KMS-11 (cell line): Measurements from ENCODE around the gene C12orf42.

Source experiments
- H2AFZ ChIP-seq: fragments of 200-600 bp; sonication (generic); 2 replicates; pipeline ENCODE4 v1.6.1; 2016; ENCODE audit warnings: antibody characterized with exemption, mixed run types, low read depth
- H3K27ac ChIP-seq: fragments of 200-600 bp; sonication (generic); 2 replicates; pipeline ENCODE4 v1.6.1; 2016; ENCODE audit warnings: mild to moderate bottlenecking, mixed run types
- H3K27me3 ChIP-seq: fragments of 200-600 bp; sonication (generic); 2 replicates; pipeline ENCODE4 v1.6.1; 2017; ENCODE audit warnings: mild to moderate bottlenecking, low read depth, mixed run types, moderate library complexity; ENCODE audit not compliant: insufficient read depth
- H3K36me3 ChIP-seq: fragments of 200-600 bp; sonication (generic); 2 replicates; pipeline ENCODE4 v1.6.1; 2017; ENCODE audit warnings: mild to moderate bottlenecking, mixed run types; ENCODE audit not compliant: insufficient read depth
- H3K4me1 ChIP-seq: fragments of 200-600 bp; sonication (generic); 2 replicates; pipeline ENCODE4 v1.6.1; 2016; ENCODE audit warnings: mild to moderate bottlenecking, low read depth, mixed run types; ENCODE audit not compliant: poor library complexity, severe bottlenecking
- H3K4me2 ChIP-seq: fragments of 200-600 bp; sonication (generic); 2 replicates; pipeline ENCODE4 v1.7.0; 2016; ENCODE audit warnings: mild to moderate bottlenecking, mixed run types
- H3K4me3 ChIP-seq: fragments of 200-600 bp; sonication (generic); IDR thresholded peaks from 2 replicates; pipeline ENCODE4 v1.6.1; 2017; ENCODE audit warnings: low read depth, low read length, mixed read lengths; ENCODE audit not compliant: insufficient read depth
- H3K79me2 ChIP-seq: fragments of 200-600 bp; sonication (generic); 2 replicates; pipeline ENCODE4 v1.6.1; 2016; ENCODE audit warnings: low read depth, mixed run types; ENCODE audit not compliant: insufficient read depth
- H3K9ac ChIP-seq: fragments of 200-600 bp; sonication (generic); 2 replicates; pipeline ENCODE4 v1.6.1; 2016; ENCODE audit warnings: mild to moderate bottlenecking, mixed run types
- H4K20me1 ChIP-seq: fragments of 200-600 bp; sonication (generic); 2 replicates; pipeline ENCODE4 v1.6.1; 2016; ENCODE audit warnings: mild to moderate bottlenecking, mixed run types; ENCODE audit not compliant: insufficient read depth
- CTCF ChIP-seq: fragments of 200-600 bp; sonication (generic); conservative IDR thresholded peaks from 2 replicates; pipeline ENCODE4 v1.6.1; 2017; ENCODE audit warnings: low read depth, mild to moderate bottlenecking, antibody characterized with exemption, low read length, moderate library complexity, mixed read lengths

The C12orf42 gene

GRCh38 chr12:103530307-103531066 is 34.7 kb upstream of the C12orf42 start:
- H3K27me3 ChIP-seq = no peaks in the 10 kb centered on the region
- H3K36me3 ChIP-seq = no peaks in the 10 kb centered on the region
- TF ChIP-seq CTCF = no peak
- H2AFZ ChIP-seq = no peak overlapping the region
- no peak overlapping the region for H3K4me2 ChIP-seq
- no peaks in the 10 kb centered on the region for H4K20me1 ChIP-seq
- no peak overlapping the region for H3K27ac ChIP-seq
- no peaks in the 10 kb centered on the region for H3K79me2 ChIP-seq
- H3K4me3 ChIP-seq = no peak overlapping the region
- H3K9ac ChIP-seq = no peak overlapping the region
- no peaks in the 10 kb centered on the region for H3K4me1 ChIP-seq

- no peaks in the 10 kb centered on the region for H3K36me3 ChIP-seq
- H3K4me2 ChIP-seq = no peak overlapping the region
- TF ChIP-seq CTCF = no peak
- H3K27ac ChIP-seq = no peak overlapping the region
- H3K79me2 ChIP-seq = no peaks in the 10 kb centered on the region
- no peak overlapping the region for H3K4me3 ChIP-seq
- no peaks in the 10 kb centered on the region for H4K20me1 ChIP-seq
- no peaks in the 10 kb centered on the region for H3K4me1 ChIP-seq
- H3K9ac ChIP-seq = no peak overlapping the region
- no peaks in the 10 kb centered on the region for H3K27me3 ChIP-seq
- no peak overlapping the region for H2AFZ ChIP-seq
These were observed 33.5 kb upstream of the C12orf42 start for GRCh38 chr12:103529306-103529705.

GRCh38 chr12:103524238-103524875 is 28.6 kb upstream of the C12orf42 start:
- Histone ChIP-seq H3K36me3 (no peaks in the 10 kb centered on the region), H3K4me1 (no peaks in the 10 kb centered on the region), H3K4me2 (no peak overlapping the region), H3K79me2 (no peaks in the 10 kb centered on the region), H3K27me3 (no peaks in the 10 kb centered on the region), H3K27ac (no peak overlapping the region), H2AFZ (no peak overlapping the region), H3K9ac (no peak overlapping the region), H4K20me1 (no peaks in the 10 kb centered on the region), H3K4me3 (no peak overlapping the region)
- no peak for TF ChIP-seq CTCF

DNA sequence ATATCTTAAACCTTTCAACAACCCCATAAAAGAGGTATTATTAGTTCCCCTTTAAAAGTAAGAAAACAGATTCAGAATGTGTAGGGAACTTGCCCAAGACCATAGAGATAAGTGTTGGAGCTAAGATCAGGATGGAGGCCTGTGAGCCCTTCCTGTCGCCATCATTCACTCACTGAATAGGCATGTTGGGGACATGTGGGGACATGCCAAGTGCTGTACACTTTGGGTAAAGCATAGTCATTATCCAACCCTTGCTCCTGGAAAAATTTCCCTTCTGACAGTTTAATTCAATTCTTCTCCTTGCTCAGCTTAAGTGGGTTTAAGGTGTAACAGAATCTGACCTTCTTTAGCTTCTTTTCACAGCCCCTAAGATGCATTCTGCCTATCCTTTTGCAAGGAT is 28.0 kb upstream of the C12orf42 start:
- H3K9ac ChIP-seq = no peak overlapping the region
- no peak for TF ChIP-seq CTCF
- H3K4me1 ChIP-seq = no peaks in the 10 kb centered on the region
- no peak overlapping the region for H3K27ac ChIP-seq
- no peaks in the 10 kb centered on the region for H3K27me3 ChIP-seq
- H4K20me1 ChIP-seq = no peaks in the 10 kb centered on the region
- no peak overlapping the region for H3K4me2 ChIP-seq
- H3K4me3 ChIP-seq = no peak overlapping the region
- H2AFZ ChIP-seq = no peak overlapping the region
- H3K36me3 ChIP-seq = no peaks in the 10 kb centered on the region
- H3K79me2 ChIP-seq = no peaks in the 10 kb centered on the region
